HEK293 (cell line): ENCODE results near the gene BLTP3A.

ENCODE experiments used
- CTCF ChIA-PET: fragments of 350-600 bp; formaldehyde crosslinking; extraction: SDS; loops from one replicate; lab custom pipeline; 2021; ENCODE audit warnings: antibody characterized with exemption; lab: Yijun Ruan, JAX
- POLR2A ChIA-PET: fragments of 300-600 bp; formaldehyde crosslinking; extraction: SDS; loops from one replicate; lab custom pipeline; 2020; ENCODE audit warnings: antibody characterized with exemption, inconsistent platforms; lab: Yijun Ruan, JAX
- H3K27ac ChIP-seq: fragments of 200-500 bp; sonication (Bioruptor generic); 2 replicates; pipeline ENCODE4 v1.5.1; 2014; ENCODE audit warnings: low read depth, low read length, control low read depth, inconsistent platforms; ENCODE audit errors: extremely low read depth
- H3K36me3 ChIP-seq, 2 experiments: fragments of 200-500 bp in 1 of 2; sonication (Bioruptor generic) in 1 of 2; 1 replicate in 1 of 2; 2 replicates in 1 of 2; pipeline ENCODE4 v1.5.1; 2014 to 2017; ENCODE audit warnings: inconsistent platforms in 2 of 2, low read length in 2 of 2; ENCODE audit not compliant: control insufficient read depth in 2 of 2, insufficient read depth in 1 of 2
- H3K4me1 ChIP-seq: fragments of 200-500 bp; sonication (Bioruptor generic); 2 replicates; pipeline ENCODE4 v1.5.1; 2014; ENCODE audit warnings: mild to moderate bottlenecking, low read length, inconsistent platforms; ENCODE audit not compliant: control insufficient read depth, insufficient read depth
- H3K4me3 ChIP-seq: 2 replicates; pipeline ENCODE4 v1.5.1; 2011; ENCODE audit warnings: low read depth, mild to moderate bottlenecking, control low read depth, low read length, moderate library complexity
- H3K9me3 ChIP-seq: fragments of 200-500 bp; sonication (Bioruptor generic); 2 replicates; pipeline ENCODE4 v1.5.1; 2014; ENCODE audit warnings: low read depth, low read length, inconsistent platforms; ENCODE audit not compliant: control insufficient read depth, insufficient read depth
- KLF9 ChIP-seq: fragments of 450-650 bp; formaldehyde crosslinking; IDR thresholded peaks from 2 replicates; pipeline ENCODE4 v1.5.1; 2016; ENCODE audit warnings: missing biosample characterization, missing genetic modification characterization, low read depth
- OSR2 ChIP-seq: fragments of 450-650 bp; formaldehyde crosslinking; IDR thresholded peaks from 2 replicates; pipeline ENCODE4 v1.5.1; 2016; ENCODE audit warnings: missing biosample characterization, missing genetic modification characterization
- SCRT1 ChIP-seq: fragments of 450-650 bp; formaldehyde crosslinking; IDR thresholded peaks from 2 replicates; pipeline ENCODE4 v1.5.1; 2016; ENCODE audit warnings: missing biosample characterization, missing genetic modification characterization, borderline replicate concordance
- ZBTB7A ChIP-seq: fragments of 450-650 bp; formaldehyde crosslinking; IDR thresholded peaks from 2 replicates; pipeline ENCODE4 v1.5.1; 2016; ENCODE audit warnings: low read depth, missing biosample characterization, missing genetic modification characterization
- ZEB2 ChIP-seq: fragments of 450-650 bp; formaldehyde crosslinking; IDR thresholded peaks from 2 replicates; pipeline ENCODE4 v1.5.1; 2016; ENCODE audit warnings: missing biosample characterization, missing genetic modification characterization
- ZIC2 ChIP-seq: fragments of 450-650 bp; formaldehyde crosslinking; IDR thresholded peaks from 2 replicates; pipeline ENCODE4 v1.5.1; 2016; ENCODE audit warnings: missing biosample characterization, missing genetic modification characterization
- ZNF341 ChIP-seq: fragments of 450-650 bp; formaldehyde crosslinking; IDR thresholded peaks from 2 replicates; pipeline ENCODE4; 2016; ENCODE audit warnings: low read depth, missing biosample characterization, missing genetic modification characterization
- ZNF530 ChIP-seq: fragments of 450-650 bp; formaldehyde crosslinking; IDR thresholded peaks from 2 replicates; pipeline ENCODE4 v1.5.1; 2016; ENCODE audit warnings: low read depth, missing biosample characterization, missing genetic modification characterization
- ZNF548 ChIP-seq: fragments of 450-650 bp; formaldehyde crosslinking; IDR thresholded peaks from 2 replicates; pipeline ENCODE4 v1.5.1; 2016; ENCODE audit warnings: missing biosample characterization, missing genetic modification characterization
- ZNF561 ChIP-seq: fragments of 450-650 bp; IDR thresholded peaks from 2 replicates; pipeline ENCODE4 v1.5.1; 2018; ENCODE audit warnings: missing biosample characterization, missing genetic modification characterization, borderline replicate concordance
- ZNF600 ChIP-seq: fragments of 450-650 bp; formaldehyde crosslinking; IDR thresholded peaks from 2 replicates; pipeline ENCODE4 v1.5.1; 2016; ENCODE audit warnings: missing biosample characterization, missing genetic modification characterization
- ZNF610 ChIP-seq: fragments of 450-650 bp; formaldehyde crosslinking; IDR thresholded peaks from 2 replicates; pipeline ENCODE4 v1.5.1; 2016; ENCODE audit warnings: missing biosample characterization, missing genetic modification characterization, borderline replicate concordance
- ZNF623 ChIP-seq: fragments of 450-650 bp; formaldehyde crosslinking; IDR thresholded peaks from 2 replicates; pipeline ENCODE4 v1.5.1; 2016; ENCODE audit warnings: missing biosample characterization, missing genetic modification characterization
- ZNF664 ChIP-seq: fragments of 450-650 bp; formaldehyde crosslinking; IDR thresholded peaks from 2 replicates; pipeline ENCODE4 v1.5.1; 2016; ENCODE audit warnings: missing biosample characterization, missing genetic modification characterization
- TF ChIP-seq, protein P1 (sequence below): fragments of 450-650 bp; formaldehyde crosslinking; IDR thresholded peaks from 2 replicates; pipeline ENCODE4 v1.5.1; 2016; ENCODE audit warnings: missing biosample characterization, missing genetic modification characterization
- TF ChIP-seq, protein P2 (sequence below): fragments of 450-650 bp; formaldehyde crosslinking; IDR thresholded peaks from 2 replicates; pipeline ENCODE4 v1.5.1; 2016; ENCODE audit warnings: missing biosample characterization, missing genetic modification characterization
- TF ChIP-seq, protein P3 (sequence below): fragments of 450-650 bp; formaldehyde crosslinking; IDR thresholded peaks from 2 replicates; pipeline ENCODE4 v1.5.1; 2016; ENCODE audit warnings: missing biosample characterization, missing genetic modification characterization
- TF ChIP-seq, protein P4 (sequence below): fragments of 450-650 bp; formaldehyde crosslinking; IDR thresholded peaks from 2 replicates; pipeline ENCODE4 v1.5.1; 2017; ENCODE audit warnings: missing biosample characterization, missing genetic modification characterization
- TF ChIP-seq, protein P5 (sequence below): fragments of 450-650 bp; formaldehyde crosslinking; IDR thresholded peaks from 2 replicates; pipeline ENCODE4 v1.5.1; 2016; ENCODE audit warnings: missing biosample characterization, missing genetic modification characterization
- TF ChIP-seq, protein P6 (sequence below): fragments of 450-650 bp; formaldehyde crosslinking; IDR thresholded peaks from 2 replicates; pipeline ENCODE4 v1.5.1; 2016; ENCODE audit warnings: missing biosample characterization, missing genetic modification characterization
- TF ChIP-seq, protein P7 (sequence below): fragments of 450-650 bp; formaldehyde crosslinking; IDR thresholded peaks from 2 replicates; pipeline ENCODE4 v1.5.1; 2017; ENCODE audit warnings: missing biosample characterization, missing genetic modification characterization
- TF ChIP-seq, protein P8 (sequence below): fragments of 450-650 bp; formaldehyde crosslinking; IDR thresholded peaks from 2 replicates; pipeline ENCODE4 v1.5.1; 2016; ENCODE audit warnings: missing biosample characterization, missing genetic modification characterization

BLTP3A gene

DNA sequence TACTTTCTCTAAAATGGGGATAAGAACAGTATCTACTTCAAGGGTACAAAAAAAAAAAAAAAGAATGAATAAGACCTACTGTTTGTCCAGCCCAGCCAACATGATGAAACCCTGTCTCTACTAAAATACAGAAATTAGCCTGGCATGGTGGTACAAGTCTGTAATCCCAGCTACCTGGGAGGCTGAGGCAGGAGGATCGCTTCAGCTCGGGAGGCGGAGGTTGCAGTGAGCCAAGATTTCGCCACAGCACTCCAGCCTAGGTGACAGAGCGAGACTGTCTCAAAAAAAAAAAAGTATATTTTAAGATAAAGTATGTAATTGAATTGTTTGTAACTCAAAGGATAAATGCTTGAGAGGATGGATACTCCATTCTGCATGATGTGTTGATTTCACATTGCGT, 2.0 kb downstream of the BLTP3A start:
- ChIA-PET CTCF (interaction anchor here (1.2 kb wide), 1 partner anchor 10 kb away, joined by 3 read pairs; no protein-coding TSS in a partner anchor), POLR2A (no interaction called here)
- Histone ChIP-seq H3K4me1 (peaks cover 8% of the 10 kb centered on the region; the same call in 1 of the 2 replicates), H3K36me3 (no peaks in the 10 kb centered on the region; a peak in 1 of 3 replicates), H3K9me3 (no peaks in the 10 kb centered on the region), H3K4me3 (no peak overlapping the region), H3K27ac (no peak overlapping the region)
- TF ChIP-seq, protein P1, sequence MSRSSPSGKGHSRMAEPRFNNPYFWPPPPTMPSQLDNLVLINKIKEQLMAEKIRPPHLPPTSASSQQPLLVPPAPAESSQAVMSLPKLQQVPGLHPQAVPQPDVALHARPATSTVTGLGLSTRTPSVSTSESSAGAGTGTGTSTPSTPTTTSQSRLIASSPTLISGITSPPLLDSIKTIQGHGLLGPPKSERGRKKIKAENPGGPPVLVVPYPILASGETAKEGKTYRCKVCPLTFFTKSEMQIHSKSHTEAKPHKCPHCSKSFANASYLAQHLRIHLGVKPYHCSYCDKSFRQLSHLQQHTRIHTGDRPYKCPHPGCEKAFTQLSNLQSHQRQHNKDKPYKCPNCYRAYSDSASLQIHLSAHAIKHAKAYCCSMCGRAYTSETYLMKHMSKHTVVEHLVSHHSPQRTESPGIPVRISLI (tag by site-specific recombination) = no peak
- TF ChIP-seq ZNF548 (tag by site-specific recombination) = no peak
- TF ChIP-seq ZNF561 (tag by site-specific recombination) = no peak
- TF ChIP-seq OSR2 (tag by site-specific recombination) = no peak
- TF ChIP-seq ZNF623 (tag by site-specific recombination) = no peak
- TF ChIP-seq, protein P2, sequence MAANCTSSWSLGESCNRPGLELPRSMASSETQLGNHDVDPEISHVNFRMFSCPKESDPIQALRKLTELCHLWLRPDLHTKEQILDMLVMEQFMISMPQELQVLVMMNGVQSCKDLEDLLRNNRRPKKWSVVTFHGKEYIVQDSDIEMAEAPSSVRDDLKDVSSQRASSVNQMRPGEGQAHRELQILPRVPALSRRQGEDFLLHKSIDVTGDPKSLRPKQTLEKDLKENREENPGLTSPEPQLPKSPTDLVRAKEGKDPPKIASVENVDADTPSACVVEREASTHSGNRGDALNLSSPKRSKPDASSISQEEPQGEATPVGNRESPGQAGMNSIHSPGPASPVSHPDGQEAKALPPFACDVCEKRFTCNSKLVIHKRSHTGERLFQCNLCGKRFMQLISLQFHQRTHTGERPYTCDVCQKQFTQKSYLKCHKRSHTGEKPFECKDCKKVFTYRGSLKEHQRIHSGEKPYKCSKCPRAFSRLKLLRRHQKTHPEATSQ (tag by site-specific recombination) = no peak
- no peak for TF ChIP-seq SCRT1 (tag by site-specific recombination)
- no peak for TF ChIP-seq ZNF530 (tag by site-specific recombination)
- TF ChIP-seq, protein P3, sequence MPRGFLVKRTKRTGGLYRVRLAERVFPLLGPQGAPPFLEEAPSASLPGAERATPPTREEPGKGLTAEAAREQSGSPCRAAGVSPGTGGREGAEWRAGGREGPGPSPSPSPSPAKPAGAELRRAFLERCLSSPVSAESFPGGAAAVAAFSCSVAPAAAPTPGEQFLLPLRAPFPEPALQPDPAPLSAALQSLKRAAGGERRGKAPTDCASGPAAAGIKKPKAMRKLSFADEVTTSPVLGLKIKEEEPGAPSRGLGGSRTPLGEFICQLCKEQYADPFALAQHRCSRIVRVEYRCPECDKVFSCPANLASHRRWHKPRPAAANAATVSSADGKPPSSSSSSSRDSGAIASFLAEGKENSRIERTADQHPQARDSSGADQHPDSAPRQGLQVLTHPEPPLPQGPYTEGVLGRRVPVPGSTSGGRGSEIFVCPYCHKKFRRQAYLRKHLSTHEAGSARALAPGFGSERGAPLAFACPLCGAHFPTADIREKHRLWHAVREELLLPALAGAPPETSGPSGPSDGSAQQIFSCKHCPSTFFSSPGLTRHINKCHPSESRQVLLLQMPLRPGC (tag by site-specific recombination) = no peak
- TF ChIP-seq ZNF610 = no peak

DNA sequence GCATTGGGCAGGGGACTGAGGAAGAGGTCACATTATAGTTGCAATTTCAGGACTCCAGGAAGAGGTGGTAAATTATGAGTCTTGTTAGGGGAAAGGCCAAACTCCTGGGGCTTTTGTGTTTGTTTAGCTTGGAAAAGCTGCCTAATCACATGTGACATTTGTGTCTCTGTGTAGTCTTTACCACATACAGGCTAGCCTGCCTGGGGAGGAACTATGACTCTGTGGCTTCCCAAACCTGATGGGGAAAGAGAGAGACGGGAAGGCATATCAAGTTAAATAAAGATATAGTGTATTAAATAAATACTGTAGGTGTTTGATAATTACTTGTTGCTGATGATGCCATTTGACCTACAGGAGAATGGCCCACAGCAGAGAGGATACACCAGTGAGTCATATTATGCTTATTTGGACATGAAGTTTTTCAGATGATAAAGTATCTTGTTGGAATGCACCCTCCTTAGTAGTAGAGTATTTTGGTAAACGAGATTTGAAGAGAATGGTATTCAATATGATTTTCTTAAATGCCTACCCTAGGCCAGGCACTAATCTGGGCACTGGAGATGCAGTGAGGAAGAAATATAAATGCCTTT, 4.0 kb downstream of the BLTP3A start:
- Histone ChIP-seq H3K27ac (no peak overlapping the region), H3K4me1 (peaks cover 8% of the 10 kb centered on the region; the same call in 1 of the 2 replicates), H3K9me3 (no peaks in the 10 kb centered on the region), H3K4me3 (no peak overlapping the region), H3K36me3 (no peaks in the 10 kb centered on the region; a peak in 1 of 3 replicates)
- ChIA-PET CTCF (interaction anchor here (0.6 kb wide), 1 partner anchor 24 kb away, joined by 4 read pairs; no protein-coding TSS in a partner anchor), POLR2A (interaction anchor here (0.7 to 1.1 kb wide), 2 partner anchors 12 to 109 kb away, joined by 3 read pairs; no protein-coding TSS in a partner anchor)
- TF ChIP-seq ZIC2 (peak; percentile 74), ZNF341 (tag by site-specific recombination) (no peak), ZNF600 (0 out of 2 replicates have a peak, but pooled peaks have one; percentile 25), ZNF664 (tag by site-specific recombination) (peak; percentile 45), KLF9 (no peak), ZBTB7A (tag by site-specific recombination) (no peak), OSR2 (tag by site-specific recombination) (no peak), ZEB2 (0 out of 2 replicates have a peak, but pooled peaks have one; percentile 25)
- TF ChIP-seq, protein P4, sequence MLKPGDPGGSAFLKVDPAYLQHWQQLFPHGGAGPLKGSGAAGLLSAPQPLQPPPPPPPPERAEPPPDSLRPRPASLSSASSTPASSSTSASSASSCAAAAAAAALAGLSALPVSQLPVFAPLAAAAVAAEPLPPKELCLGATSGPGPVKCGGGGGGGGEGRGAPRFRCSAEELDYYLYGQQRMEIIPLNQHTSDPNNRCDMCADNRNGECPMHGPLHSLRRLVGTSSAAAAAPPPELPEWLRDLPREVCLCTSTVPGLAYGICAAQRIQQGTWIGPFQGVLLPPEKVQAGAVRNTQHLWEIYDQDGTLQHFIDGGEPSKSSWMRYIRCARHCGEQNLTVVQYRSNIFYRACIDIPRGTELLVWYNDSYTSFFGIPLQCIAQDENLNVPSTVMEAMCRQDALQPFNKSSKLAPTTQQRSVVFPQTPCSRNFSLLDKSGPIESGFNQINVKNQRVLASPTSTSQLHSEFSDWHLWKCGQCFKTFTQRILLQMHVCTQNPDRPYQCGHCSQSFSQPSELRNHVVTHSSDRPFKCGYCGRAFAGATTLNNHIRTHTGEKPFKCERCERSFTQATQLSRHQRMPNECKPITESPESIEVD (tag by site-specific recombination) = peak; percentile 46; the same call in 1 of the 2 replicates
- TF ChIP-seq, protein P5, sequence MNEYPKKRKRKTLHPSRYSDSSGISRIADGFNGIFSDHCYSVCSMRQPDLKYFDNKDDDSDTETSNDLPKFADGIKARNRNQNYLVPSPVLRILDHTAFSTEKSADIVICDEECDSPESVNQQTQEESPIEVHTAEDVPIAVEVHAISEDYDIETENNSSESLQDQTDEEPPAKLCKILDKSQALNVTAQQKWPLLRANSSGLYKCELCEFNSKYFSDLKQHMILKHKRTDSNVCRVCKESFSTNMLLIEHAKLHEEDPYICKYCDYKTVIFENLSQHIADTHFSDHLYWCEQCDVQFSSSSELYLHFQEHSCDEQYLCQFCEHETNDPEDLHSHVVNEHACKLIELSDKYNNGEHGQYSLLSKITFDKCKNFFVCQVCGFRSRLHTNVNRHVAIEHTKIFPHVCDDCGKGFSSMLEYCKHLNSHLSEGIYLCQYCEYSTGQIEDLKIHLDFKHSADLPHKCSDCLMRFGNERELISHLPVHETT (tag by site-specific recombination) = no peak
- TF ChIP-seq, protein P6, sequence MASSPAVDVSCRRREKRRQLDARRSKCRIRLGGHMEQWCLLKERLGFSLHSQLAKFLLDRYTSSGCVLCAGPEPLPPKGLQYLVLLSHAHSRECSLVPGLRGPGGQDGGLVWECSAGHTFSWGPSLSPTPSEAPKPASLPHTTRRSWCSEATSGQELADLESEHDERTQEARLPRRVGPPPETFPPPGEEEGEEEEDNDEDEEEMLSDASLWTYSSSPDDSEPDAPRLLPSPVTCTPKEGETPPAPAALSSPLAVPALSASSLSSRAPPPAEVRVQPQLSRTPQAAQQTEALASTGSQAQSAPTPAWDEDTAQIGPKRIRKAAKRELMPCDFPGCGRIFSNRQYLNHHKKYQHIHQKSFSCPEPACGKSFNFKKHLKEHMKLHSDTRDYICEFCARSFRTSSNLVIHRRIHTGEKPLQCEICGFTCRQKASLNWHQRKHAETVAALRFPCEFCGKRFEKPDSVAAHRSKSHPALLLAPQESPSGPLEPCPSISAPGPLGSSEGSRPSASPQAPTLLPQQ (tag by site-specific recombination) = no peak
- TF ChIP-seq, protein P7, sequence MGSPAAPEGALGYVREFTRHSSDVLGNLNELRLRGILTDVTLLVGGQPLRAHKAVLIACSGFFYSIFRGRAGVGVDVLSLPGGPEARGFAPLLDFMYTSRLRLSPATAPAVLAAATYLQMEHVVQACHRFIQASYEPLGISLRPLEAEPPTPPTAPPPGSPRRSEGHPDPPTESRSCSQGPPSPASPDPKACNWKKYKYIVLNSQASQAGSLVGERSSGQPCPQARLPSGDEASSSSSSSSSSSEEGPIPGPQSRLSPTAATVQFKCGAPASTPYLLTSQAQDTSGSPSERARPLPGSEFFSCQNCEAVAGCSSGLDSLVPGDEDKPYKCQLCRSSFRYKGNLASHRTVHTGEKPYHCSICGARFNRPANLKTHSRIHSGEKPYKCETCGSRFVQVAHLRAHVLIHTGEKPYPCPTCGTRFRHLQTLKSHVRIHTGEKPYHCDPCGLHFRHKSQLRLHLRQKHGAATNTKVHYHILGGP (tag by site-specific recombination) = no peak
- TF ChIP-seq, protein P8, sequence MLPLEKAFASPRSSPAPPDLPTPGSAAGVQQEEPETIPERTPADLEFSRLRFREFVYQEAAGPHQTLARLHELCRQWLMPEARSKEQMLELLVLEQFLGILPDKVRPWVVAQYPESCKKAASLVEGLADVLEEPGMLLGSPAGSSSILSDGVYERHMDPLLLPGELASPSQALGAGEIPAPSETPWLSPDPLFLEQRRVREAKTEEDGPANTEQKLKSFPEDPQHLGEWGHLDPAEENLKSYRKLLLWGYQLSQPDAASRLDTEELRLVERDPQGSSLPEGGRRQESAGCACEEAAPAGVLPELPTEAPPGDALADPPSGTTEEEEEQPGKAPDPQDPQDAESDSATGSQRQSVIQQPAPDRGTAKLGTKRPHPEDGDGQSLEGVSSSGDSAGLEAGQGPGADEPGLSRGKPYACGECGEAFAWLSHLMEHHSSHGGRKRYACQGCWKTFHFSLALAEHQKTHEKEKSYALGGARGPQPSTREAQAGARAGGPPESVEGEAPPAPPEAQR = no peak
